GM12801 (cell line): ENCODE data around the gene AKAP13.

Source experiments
- TF ChIP-seq, protein P1 (sequence below): IDR thresholded peaks from one replicate; pipeline ENCODE4 v1.5.1; 2011; ENCODE audit warnings: control low read depth; ENCODE audit not compliant: insufficient read length; ENCODE audit errors: extremely low read depth

The AKAP13 gene

GRCh38 chr15:85477730-85478129, 97.3 kb downstream of the AKAP13 start:
- TF ChIP-seq, protein P1, sequence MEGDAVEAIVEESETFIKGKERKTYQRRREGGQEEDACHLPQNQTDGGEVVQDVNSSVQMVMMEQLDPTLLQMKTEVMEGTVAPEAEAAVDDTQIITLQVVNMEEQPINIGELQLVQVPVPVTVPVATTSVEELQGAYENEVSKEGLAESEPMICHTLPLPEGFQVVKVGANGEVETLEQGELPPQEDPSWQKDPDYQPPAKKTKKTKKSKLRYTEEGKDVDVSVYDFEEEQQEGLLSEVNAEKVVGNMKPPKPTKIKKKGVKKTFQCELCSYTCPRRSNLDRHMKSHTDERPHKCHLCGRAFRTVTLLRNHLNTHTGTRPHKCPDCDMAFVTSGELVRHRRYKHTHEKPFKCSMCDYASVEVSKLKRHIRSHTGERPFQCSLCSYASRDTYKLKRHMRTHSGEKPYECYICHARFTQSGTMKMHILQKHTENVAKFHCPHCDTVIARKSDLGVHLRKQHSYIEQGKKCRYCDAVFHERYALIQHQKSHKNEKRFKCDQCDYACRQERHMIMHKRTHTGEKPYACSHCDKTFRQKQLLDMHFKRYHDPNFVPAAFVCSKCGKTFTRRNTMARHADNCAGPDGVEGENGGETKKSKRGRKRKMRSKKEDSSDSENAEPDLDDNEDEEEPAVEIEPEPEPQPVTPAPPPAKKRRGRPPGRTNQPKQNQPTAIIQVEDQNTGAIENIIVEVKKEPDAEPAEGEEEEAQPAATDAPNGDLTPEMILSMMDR = no peak

DNA sequence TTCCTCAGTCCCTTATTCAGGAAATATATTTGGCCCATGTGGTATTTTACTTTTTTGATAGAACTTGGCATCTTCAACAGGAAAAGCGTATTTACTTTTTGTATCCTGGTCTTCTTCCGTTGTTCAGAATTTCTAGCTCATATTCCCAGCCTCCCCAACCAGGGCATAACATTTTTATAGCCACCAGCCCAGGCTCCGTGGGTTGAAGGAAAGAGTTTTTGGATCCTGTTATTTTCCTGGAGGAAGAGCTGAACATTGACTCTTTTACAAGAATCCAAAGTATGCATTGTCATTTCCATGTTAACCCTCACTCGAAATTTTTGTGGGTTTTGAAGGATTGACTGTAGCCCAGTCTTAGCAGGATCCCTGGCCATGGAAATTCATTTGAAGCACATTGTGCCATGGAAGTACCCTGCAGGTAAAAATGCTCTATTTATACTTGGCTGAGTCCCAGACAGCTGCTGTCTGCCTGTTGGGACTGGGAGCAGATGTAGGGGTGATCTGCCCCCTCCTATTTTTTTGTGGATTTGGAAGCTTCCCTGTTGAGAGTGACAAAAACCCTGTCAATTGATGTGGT, 98.8 kb downstream of the AKAP13 start:
- TF ChIP-seq, protein P1 = no peak

DNA sequence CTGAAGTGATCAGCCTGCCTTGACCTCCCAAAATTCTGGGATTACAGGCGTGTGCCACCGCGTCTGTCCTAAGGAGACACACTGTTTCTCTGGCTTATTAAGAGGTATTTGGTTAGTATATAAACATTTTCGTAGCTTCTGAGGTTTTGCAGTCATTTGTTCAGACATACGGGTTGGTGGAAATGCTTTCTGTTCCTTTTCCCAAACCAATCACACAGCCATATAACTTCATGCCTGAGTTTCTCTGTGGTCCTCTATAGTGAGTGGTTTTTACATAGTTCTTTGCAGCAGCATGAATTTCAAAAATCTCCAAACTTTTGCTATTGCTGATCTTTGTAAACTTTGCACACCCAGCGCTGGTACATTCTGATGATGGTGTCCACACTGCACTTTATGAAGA, 100.5 kb downstream of the AKAP13 start:
- TF ChIP-seq, protein P1 = no peak

DNA sequence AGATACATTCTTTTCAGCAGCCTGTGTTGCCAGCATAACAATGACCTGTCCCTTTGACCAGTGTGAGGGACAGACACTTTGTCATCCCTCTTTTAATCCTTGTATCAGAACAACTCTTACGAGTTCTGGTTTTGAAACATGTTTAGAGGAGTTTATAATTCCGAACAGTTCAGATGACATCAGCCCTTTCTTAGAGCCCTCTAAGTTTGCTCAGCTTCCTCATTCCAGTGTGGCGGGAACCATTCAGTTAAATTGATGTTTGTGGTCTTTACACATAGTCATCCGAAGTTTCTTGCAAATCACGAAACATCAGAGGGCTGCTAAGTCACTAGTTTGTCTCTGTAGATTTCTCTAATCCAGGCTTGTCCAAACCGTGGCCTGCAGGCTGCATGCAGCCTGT, 102.5 kb downstream of the AKAP13 start:
- TF ChIP-seq, protein P1 = no peak

DNA sequence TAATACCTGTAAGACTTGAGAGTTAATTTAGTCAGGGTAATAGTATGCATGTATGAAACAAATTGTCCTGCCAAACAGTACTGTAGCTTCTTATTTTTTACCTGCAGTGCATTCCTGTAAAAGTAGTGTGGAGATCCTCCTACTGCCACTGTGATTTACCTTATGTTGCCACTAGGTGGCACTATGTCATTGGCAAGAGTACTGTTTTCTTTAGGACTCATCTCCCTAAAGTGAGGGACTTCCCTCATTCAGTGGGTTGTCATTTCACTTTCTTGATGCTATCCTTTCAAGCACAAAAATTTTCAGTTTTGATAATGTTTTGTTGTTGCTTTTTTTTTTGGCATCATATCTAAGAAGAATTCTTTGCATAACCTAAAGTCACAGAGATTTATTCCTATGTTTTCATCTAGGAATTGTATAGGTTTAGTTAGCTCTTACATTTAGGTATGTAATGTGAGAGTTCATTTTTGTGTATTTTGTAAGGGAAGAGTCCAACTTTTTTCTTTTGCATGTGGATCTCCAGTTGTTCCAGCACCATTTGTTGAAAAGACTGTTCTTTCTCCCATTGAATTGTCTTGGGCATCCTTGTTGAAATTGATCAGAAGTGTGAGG, 105.7 kb downstream of the AKAP13 start:
- TF ChIP-seq, protein P1 = no peak

- TF ChIP-seq, protein P1 = no peak
Measured at GRCh38 chr15:85488997-85489396, 108.6 kb downstream of the AKAP13 start.

GRCh38 chr15:85489773-85490493, 109.5 kb downstream of the AKAP13 start:
- TF ChIP-seq, protein P1 = no peak
